Esophagus squamous epithelium (tissue), 5 donors: ENCODE data around the gene JPT2. TPM values are rescaled to one million over a fixed set of nuclear protein-coding genes. Genes with fewer than 3 reads are reported as not detected.

Source experiments
- DNase-seq: peaks from one replicate; lab custom pipeline; 2025; lab: John Stamatoyannopoulos, UW
- H3K27ac ChIP-seq, 4 donors: fragments of 200-600 bp; sonication (generic); one replicate each; pipeline ENCODE4 v1.5.1; 2016 to 2019; ENCODE audit warnings: mild to moderate bottlenecking in 1 of 4
- H3K27me3 ChIP-seq, 4 donors: fragments of 200-600 bp; sonication (generic); 1 replicate in 3 of 4; 2 replicates in 1 of 4; pipeline versions ENCODE4 v1.5.1 to v1.6.0; 2017 to 2021; ENCODE audit warnings: antibody characterized with exemption in 1 of 4
- H3K36me3 ChIP-seq, 3 donors: fragments of 200-600 bp; sonication (generic); one replicate each; pipeline ENCODE4 v1.5.1; 2016 to 2019
- H3K4me1 ChIP-seq, 3 donors: fragments of 200-600 bp; sonication (generic); one replicate each; pipeline ENCODE4 v1.5.1; 2017 to 2019
- H3K4me3 ChIP-seq, 4 donors: fragments of 200-600 bp; sonication (generic); 1 replicate in 3 of 4; 2 replicates in 1 of 4; pipeline ENCODE4 v1.5.1; 2016 to 2019; ENCODE audit warnings: mild to moderate bottlenecking in 2 of 4, moderate library complexity in 1 of 4
- H3K9me3 ChIP-seq, 3 donors: fragments of 200-600 bp; sonication (generic); one replicate each; pipeline ENCODE4 v1.5.1; 2016 to 2019
- CTCF ChIP-seq, 6 experiments: fragments of 450-650 bp in 4 of 6; fragments of 200-600 bp in 2 of 6; sonication (generic) in 2 of 6; IDR thresholded peaks; one replicate each; pipeline ENCODE4 v1.5.1; 2016 to 2019; ENCODE audit warnings: antibody characterized with exemption in 6 of 6, mild to moderate bottlenecking in 4 of 6, moderate library complexity in 4 of 6
- POLR2A ChIP-seq, 4 donors: fragments of 450-650 bp; IDR thresholded peaks; one replicate each; pipeline ENCODE4 v1.6.1; 2017; ENCODE audit warnings: antibody characterized with exemption in 4 of 4, mild to moderate bottlenecking in 4 of 4, moderate library complexity in 3 of 4
- WGBS, 2 donors: methylation state at CpG; one replicate each; pipeline ENCODE4 v1.1.5; 2018; 5-methylcytosine and 5-hydroxymethylcytosine counted together
- intact Hi-C: fragments of 100-400 bp; cut with DNase I; formaldehyde crosslinking; loops from one replicate; pipeline ENCODE4 v1.15.0; 2022
- total RNA-seq, 4 donors: library from RNA; depleted of rRNA; stranded (reverse); fragments of >200 nt; gene quantifications; one replicate each; pipeline ENCODE4 v1.1.0, GENCODE V29; 2016
- donor health status: DM: yes; HTN: yes; CAD: no.

The JPT2 gene
- total RNA-seq, 4 donors from 2014 or later: 45.6 to 68.0 (median 48.6) TPM

- Histone ChIP-seq H3K27me3 (no peaks in the 10 kb centered on the region), H3K4me1 (peaks cover 4 to 36% (median 15%) of the 10 kb centered on the region in 3 donors), H3K27ac (no peak overlapping the region), H3K9me3 (no peaks in the 10 kb centered on the region), H3K4me3 (no peak overlapping the region), H3K36me3 (peaks cover 10 to 75% (median 19%) of the 10 kb centered on the region in 3 donors)
- TF ChIP-seq POLR2A (IDR thresholded peaks at IDR 0.05): no peak
- TF ChIP-seq CTCF (IDR thresholded peaks at IDR 0.05): no peak
- no peak for DNase-seq
- WGBS, 2 donors: 76 to 95% methylated on average over 4 of the region's 4 CpGs
- intact Hi-C loops: no loop called here
Observed at GRCh38 chr16:1650131-1650530, 27.9 kb upstream of the JPT2 start.

GRCh38 chr16:1651094-1651973, 26.7 kb upstream of the JPT2 start:
- Histone ChIP-seq H3K9me3 (no peaks in the 10 kb centered on the region), H3K36me3 (peaks cover 22 to 79% (median 31%) of the 10 kb centered on the region in 3 donors), H3K27me3 (no peaks in the 10 kb centered on the region), H3K4me3 (no peak overlapping the region), H3K4me1 (peaks cover 7 to 34% (median 14%) of the 10 kb centered on the region in 3 donors), H3K27ac (no peak overlapping the region)
- DNase-seq: no peak
- 92% methylated on average over 12 of the region's 12 CpGs for WGBS, 2 donors
- intact Hi-C loops: no loop called here
- TF ChIP-seq CTCF (IDR thresholded peaks at IDR 0.05): no peak
- no peak for TF ChIP-seq POLR2A (IDR thresholded peaks at IDR 0.05)

GRCh38 chr16:1651974-1652312, 26.1 kb upstream of the JPT2 start:
- TF ChIP-seq CTCF (IDR thresholded peaks at IDR 0.05) (no peak), POLR2A (IDR thresholded peaks at IDR 0.05) (no peak)
- H3K9me3 ChIP-seq: no peaks in the 10 kb centered on the region
- intact Hi-C loops: no loop called here
- H3K36me3 ChIP-seq: peaks cover 24 to 83% (median 37%) of the 10 kb centered on the region in 3 donors
- no peaks in the 10 kb centered on the region for H3K27me3 ChIP-seq
- H3K27ac ChIP-seq: no peak overlapping the region
- DNase-seq: no peak
- H3K4me3 ChIP-seq: no peak overlapping the region
- 90 to 100% methylated on average over 1 of the region's 1 CpG for WGBS, 2 donors
- peaks cover 7 to 28% (median 14%) of the 10 kb centered on the region in 3 donors for H3K4me1 ChIP-seq

- H3K36me3 ChIP-seq: peaks cover 30 to 83% (median 42%) of the 10 kb centered on the region in 3 donors
- peaks cover 7 to 23% (median 14%) of the 10 kb centered on the region in 3 donors for H3K4me1 ChIP-seq
- no peak overlapping the region for H3K4me3 ChIP-seq
- intact Hi-C loops: no loop called here
- no peak for TF ChIP-seq POLR2A (IDR thresholded peaks at IDR 0.05)
- TF ChIP-seq CTCF (IDR thresholded peaks at IDR 0.05): no peak
- no peak for DNase-seq
- no peaks in the 10 kb centered on the region for H3K9me3 ChIP-seq
- WGBS, 2 donors: 87 to 92% methylated on average over 3 to 11 of the region's 15 CpGs
- H3K27me3 ChIP-seq: no peaks in the 10 kb centered on the region
- H3K27ac ChIP-seq: no peak overlapping the region
Observed at GRCh38 chr16:1653023-1653422, 25.1 kb upstream of the JPT2 start.

- Histone ChIP-seq H3K27me3 (no peaks in the 10 kb centered on the region), H3K4me3 (no peak overlapping the region), H3K36me3 (peaks cover 35 to 83% (median 53%) of the 10 kb centered on the region in 3 donors), H3K4me1 (peaks cover 7 to 23% (median 14%) of the 10 kb centered on the region in 3 donors), H3K27ac (peak overlapping the region; percentile 5 to 72 (median 44)), H3K9me3 (no peaks in the 10 kb centered on the region)
- TF ChIP-seq POLR2A (IDR thresholded peaks at IDR 0.05): no peak
- TF ChIP-seq CTCF (IDR thresholded peaks at IDR 0.05): no peak
- intact Hi-C loops: no loop called here
- 48 to 50% methylated on average over 24 to 26 of the region's 32 CpGs for WGBS, 2 donors
- DNase-seq: no peak
Observed at GRCh38 chr16:1654505-1655268, 23.4 kb upstream of the JPT2 start.
